SK-N-SH treated with all-trans-retinoic acid at 6 μM for 48 hours (cell line): ENCODE measurements around the gene TNS2.

Source experiments
- ATAC-seq: fragments of 200-7000 bp; cut with Tn5 transposase; 3 replicates; pipeline ENCODE4 v1.9.1; 2020; ENCODE audit warnings: mild to moderate bottlenecking, moderate library complexity
- ARNTL ChIP-seq: fragments of 450-650 bp; formaldehyde crosslinking; IDR thresholded peaks from 2 replicates; pipeline ENCODE4 v1.5.0; 2020; ENCODE audit warnings: low read depth, mild to moderate bottlenecking, moderate library complexity, borderline replicate concordance
- BACH2 ChIP-seq: fragments of 250-450 bp; sonication (Bioruptor Pico); IDR thresholded peaks from 2 replicates; pipeline ENCODE4 v1.9.0; 2021; ENCODE audit warnings: mild to moderate bottlenecking, borderline replicate concordance
- CREB5 ChIP-seq: fragments of 250-450 bp; sonication (Bioruptor Pico); IDR thresholded peaks from 2 replicates; pipeline ENCODE4 v1.5.1; 2020; ENCODE audit warnings: low read depth, mild to moderate bottlenecking, moderate library complexity
- CSDC2 ChIP-seq: fragments of 250-450 bp; sonication (Bioruptor Pico); IDR thresholded peaks from 2 replicates; pipeline ENCODE4 v1.5.0; 2020; ENCODE audit warnings: mild to moderate bottlenecking, moderate library complexity
- CSRNP3 ChIP-seq: fragments of 250-450 bp; sonication (Bioruptor Pico); IDR thresholded peaks from 2 replicates; pipeline ENCODE4 v1.5.1; 2021; ENCODE audit warnings: mild to moderate bottlenecking, moderate library complexity
- ESRRG ChIP-seq: fragments of 250-450 bp; sonication (Bioruptor Pico); IDR thresholded peaks from 2 replicates; pipeline ENCODE4 v1.6.1; 2021; ENCODE audit warnings: mild to moderate bottlenecking
- GLIS3 ChIP-seq: fragments of 250-450 bp; sonication (Bioruptor Pico); IDR thresholded peaks from 2 replicates; pipeline ENCODE4 v1.5.0; 2020; ENCODE audit warnings: mild to moderate bottlenecking, moderate library complexity
- ISL1 ChIP-seq: fragments of 250-450 bp; sonication (Bioruptor Pico); IDR thresholded peaks from 2 replicates; pipeline ENCODE4 v2.1.2; 2022; ENCODE audit warnings: mild to moderate bottlenecking, moderate library complexity
- OSR1 ChIP-seq: fragments of 250-450 bp; sonication (Bioruptor Pico); IDR thresholded peaks from 2 replicates; pipeline ENCODE4 v1.8.0; 2022; ENCODE audit warnings: moderate library complexity, mild to moderate bottlenecking, inconsistent platforms
- PATZ1 ChIP-seq: fragments of 250-450 bp; sonication (Bioruptor Pico); IDR thresholded peaks from 2 replicates; pipeline ENCODE4 v1.8.0; 2020; ENCODE audit warnings: mild to moderate bottlenecking, moderate library complexity, borderline replicate concordance
- POU6F1 ChIP-seq: fragments of 250-450 bp; sonication (Bioruptor Pico); IDR thresholded peaks from 2 replicates; pipeline ENCODE4 v1.8.0; 2021; ENCODE audit warnings: low read depth, mild to moderate bottlenecking, moderate library complexity, borderline replicate concordance
- PPARA ChIP-seq: fragments of 250-450 bp; sonication (Bioruptor Pico); IDR thresholded peaks from 2 replicates; pipeline ENCODE4 v1.5.0; 2020; ENCODE audit warnings: mild to moderate bottlenecking, borderline replicate concordance
- RARB ChIP-seq: fragments of 250-450 bp; sonication (Bioruptor Pico); IDR thresholded peaks from 2 replicates; pipeline ENCODE4 v1.8.0; 2021; ENCODE audit warnings: mild to moderate bottlenecking, moderate library complexity
- TCF4 ChIP-seq: fragments of 250-450 bp; sonication (Bioruptor Pico); IDR thresholded peaks from 2 replicates; pipeline ENCODE4 v1.8.0; 2021; ENCODE audit warnings: mild to moderate bottlenecking, moderate library complexity, borderline replicate concordance
- TOX ChIP-seq: fragments of 250-450 bp; sonication (Bioruptor Pico); IDR thresholded peaks from 2 replicates; pipeline ENCODE4 v1.8.0; 2021; ENCODE audit warnings: mild to moderate bottlenecking, moderate library complexity, borderline replicate concordance
- TSHZ2 ChIP-seq: fragments of 250-450 bp; sonication (Bioruptor Pico); IDR thresholded peaks from 2 replicates; pipeline ENCODE4 v1.5.0; 2020; ENCODE audit warnings: mild to moderate bottlenecking, moderate library complexity
- ZC3H10 ChIP-seq: fragments of 250-450 bp; sonication (Bioruptor Pico); IDR thresholded peaks from 2 replicates; pipeline ENCODE4 v1.5.1; 2021; ENCODE audit warnings: mild to moderate bottlenecking, moderate library complexity
- ZFP3 ChIP-seq: fragments of 250-450 bp; sonication (Bioruptor Pico); IDR thresholded peaks from 2 replicates; pipeline ENCODE4 v1.5.0; 2020; ENCODE audit warnings: mild to moderate bottlenecking, moderate library complexity
- ZFP30 ChIP-seq: fragments of 450-650 bp; formaldehyde crosslinking; IDR thresholded peaks from 2 replicates; pipeline ENCODE4 v1.5.0; 2022; ENCODE audit warnings: mild to moderate bottlenecking, moderate library complexity
- ZNF565 ChIP-seq: fragments of 450-650 bp; formaldehyde crosslinking; conservative IDR thresholded peaks from 2 replicates; pipeline ENCODE4 v1.5.0; 2020; ENCODE audit warnings: low read depth, mild to moderate bottlenecking, moderate library complexity
- ZNF70 ChIP-seq: fragments of 450-650 bp; formaldehyde crosslinking; IDR thresholded peaks from 2 replicates; pipeline ENCODE4 v1.5.0; 2020; ENCODE audit warnings: mild to moderate bottlenecking, moderate library complexity
- ZNF8 ChIP-seq: fragments of 450-650 bp; formaldehyde crosslinking; IDR thresholded peaks from 2 replicates; pipeline ENCODE4 v1.5.0; 2020; ENCODE audit warnings: mild to moderate bottlenecking, moderate library complexity

The TNS2 gene

GRCh38 chr12:53082637-53083175, 32.8 kb downstream of the TNS2 start:
- TF ChIP-seq TOX (CRISPR knock-in tag) (no peak), RARB (CRISPR knock-in tag) (no peak), ZNF8 (CRISPR knock-in tag) (no peak), ZC3H10 (CRISPR knock-in tag) (no peak), ESRRG (CRISPR knock-in tag) (no peak), ARNTL (no peak), OSR1 (CRISPR knock-in tag) (no peak), ZNF565 (CRISPR knock-in tag) (no peak), BACH2 (CRISPR knock-in tag) (no peak), PATZ1 (CRISPR knock-in tag) (no peak), GLIS3 (CRISPR knock-in tag) (no peak), TSHZ2 (CRISPR knock-in tag) (no peak), POU6F1 (CRISPR knock-in tag) (no peak), CREB5 (no peak), CSDC2 (CRISPR knock-in tag) (no peak), PPARA (CRISPR knock-in tag) (no peak), ZNF70 (CRISPR knock-in tag) (no peak), TCF4 (CRISPR knock-in tag) (no peak), ISL1 (CRISPR knock-in tag) (no peak)
- ATAC-seq: no peak

GRCh38 chr12:53086361-53086760, 36.5 kb downstream of the TNS2 start:
- TF ChIP-seq CSRNP3 (no peak), CSDC2 (CRISPR knock-in tag) (no peak), ZFP3 (CRISPR knock-in tag) (no peak), RARB (CRISPR knock-in tag) (no peak), BACH2 (CRISPR knock-in tag) (no peak), ZFP30 (CRISPR knock-in tag) (no peak), POU6F1 (CRISPR knock-in tag) (no peak), CREB5 (no peak)
- TF ChIP-seq, all 23 proteins: peak for 0
- ATAC-seq: no peak
